ENCODE data around the gene PIK3C2A.
"Not testable (repeated sequence)": the region's sequence is repeated elsewhere in the genome, so short reads cannot be mapped to it uniquely, and the experiment has no call there.

Gene PIK3C2A

GRCh38 chr11:17252704-17253103 is 44.9 kb upstream of the PIK3C2A start:
- no peak overlapping the region for H3K27ac ChIP-seq (ENCODE audit: low read depth, low read length)
- H3K36me3 ChIP-seq (ENCODE audit: low read length) = no peaks in the 10 kb centered on the region
- TF ChIP-seq EZH2phosphoT487 (conservative IDR thresholded peaks at IDR 0.05; ENCODE audit: low read length) = no peak
- TF ChIP-seq, protein P1, sequence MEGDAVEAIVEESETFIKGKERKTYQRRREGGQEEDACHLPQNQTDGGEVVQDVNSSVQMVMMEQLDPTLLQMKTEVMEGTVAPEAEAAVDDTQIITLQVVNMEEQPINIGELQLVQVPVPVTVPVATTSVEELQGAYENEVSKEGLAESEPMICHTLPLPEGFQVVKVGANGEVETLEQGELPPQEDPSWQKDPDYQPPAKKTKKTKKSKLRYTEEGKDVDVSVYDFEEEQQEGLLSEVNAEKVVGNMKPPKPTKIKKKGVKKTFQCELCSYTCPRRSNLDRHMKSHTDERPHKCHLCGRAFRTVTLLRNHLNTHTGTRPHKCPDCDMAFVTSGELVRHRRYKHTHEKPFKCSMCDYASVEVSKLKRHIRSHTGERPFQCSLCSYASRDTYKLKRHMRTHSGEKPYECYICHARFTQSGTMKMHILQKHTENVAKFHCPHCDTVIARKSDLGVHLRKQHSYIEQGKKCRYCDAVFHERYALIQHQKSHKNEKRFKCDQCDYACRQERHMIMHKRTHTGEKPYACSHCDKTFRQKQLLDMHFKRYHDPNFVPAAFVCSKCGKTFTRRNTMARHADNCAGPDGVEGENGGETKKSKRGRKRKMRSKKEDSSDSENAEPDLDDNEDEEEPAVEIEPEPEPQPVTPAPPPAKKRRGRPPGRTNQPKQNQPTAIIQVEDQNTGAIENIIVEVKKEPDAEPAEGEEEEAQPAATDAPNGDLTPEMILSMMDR (IDR thresholded peaks at IDR 0.05; ENCODE audit: insufficient read depth, low read length, poor library complexity, severe bottlenecking) = no peak
- no peaks in the 10 kb centered on the region for H4K20me1 ChIP-seq (ENCODE audit: low read depth, low read length)
- no peak overlapping the region for H3K4me2 ChIP-seq (ENCODE audit: low read depth, low read length, poor library complexity, severe bottlenecking)
- H3K4me3 ChIP-seq (ENCODE audit: insufficient read depth, low read length, poor library complexity, severe bottlenecking) = no peak overlapping the region
- no peaks in the 10 kb centered on the region for H3K27me3 ChIP-seq (ENCODE audit: low read length)
- H3K9ac ChIP-seq (ENCODE audit: low read length) = no peak overlapping the region
- no peaks in the 10 kb centered on the region for H3K79me2 ChIP-seq (ENCODE audit: insufficient read depth, low read length)
- no peaks in the 10 kb centered on the region for H3K9me2 ChIP-seq (replicated peaks; ENCODE audit: insufficient read depth, low read length)
- H3F3A ChIP-seq (ENCODE audit: insufficient read depth) = no peaks in the 10 kb centered on the region
- H3K9me3 ChIP-seq (ENCODE audit: insufficient read depth, low read length) = no peaks in the 10 kb centered on the region
- H2AFZ ChIP-seq (ENCODE audit: low read depth, low read length, severe bottlenecking) = no peak overlapping the region

GRCh38 chr11:17250561-17251350 is 43.0 kb upstream of the PIK3C2A start:
- Histone ChIP-seq H3K4me3 (ENCODE audit: insufficient read depth, low read length, poor library complexity, severe bottlenecking) (no peak overlapping the region), H3F3A (ENCODE audit: insufficient read depth) (no peaks in the 10 kb centered on the region), H3K27me3 (ENCODE audit: low read length) (no peaks in the 10 kb centered on the region), H4K20me1 (ENCODE audit: low read depth, low read length) (no peaks in the 10 kb centered on the region), H3K36me3 (ENCODE audit: low read length) (no peaks in the 10 kb centered on the region), H3K9me2 (replicated peaks; ENCODE audit: insufficient read depth, low read length) (no peaks in the 10 kb centered on the region), H3K9me3 (ENCODE audit: insufficient read depth, low read length) (no peaks in the 10 kb centered on the region), H3K4me2 (ENCODE audit: low read depth, low read length, poor library complexity, severe bottlenecking) (no peak overlapping the region), H3K9ac (ENCODE audit: low read length) (no peak overlapping the region), H2AFZ (ENCODE audit: low read depth, low read length, severe bottlenecking) (no peak overlapping the region), H3K27ac (ENCODE audit: low read depth, low read length) (no peak overlapping the region), H3K79me2 (ENCODE audit: insufficient read depth, low read length) (no peaks in the 10 kb centered on the region)
- TF ChIP-seq EZH2phosphoT487 (conservative IDR thresholded peaks at IDR 0.05; ENCODE audit: low read length) = no peak
- TF ChIP-seq, protein P1 (IDR thresholded peaks at IDR 0.05; ENCODE audit: insufficient read depth, low read length, poor library complexity, severe bottlenecking) = no peak

DNA sequence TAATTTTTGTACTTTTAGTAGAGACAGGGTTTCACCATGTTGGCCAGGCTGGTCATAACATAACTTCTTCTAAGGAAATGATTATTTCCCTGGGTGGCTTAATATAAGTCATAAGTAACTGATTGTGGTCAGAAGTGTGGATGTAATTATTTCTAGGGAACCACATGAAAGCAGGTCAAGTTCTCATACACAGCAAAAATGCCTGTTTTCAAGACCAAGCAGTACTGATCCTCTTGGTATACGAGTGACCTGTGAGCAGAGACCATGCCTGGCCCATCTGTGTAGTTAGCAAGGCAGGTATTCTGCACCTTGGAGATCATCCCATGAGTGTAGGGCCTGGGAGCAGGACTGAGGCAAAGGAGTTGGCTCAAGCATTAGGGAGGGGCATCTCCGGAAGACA is 36.3 kb upstream of the PIK3C2A start:
- Histone ChIP-seq H3K36me3 (ENCODE audit: low read length) (no peaks in the 10 kb centered on the region), H3K4me3 (ENCODE audit: insufficient read depth, low read length, poor library complexity, severe bottlenecking) (no peak overlapping the region), H3K9me3 (ENCODE audit: insufficient read depth, low read length) (no peaks in the 10 kb centered on the region), H3F3A (ENCODE audit: insufficient read depth) (no peaks in the 10 kb centered on the region), H3K9me2 (replicated peaks; ENCODE audit: insufficient read depth, low read length) (no peaks in the 10 kb centered on the region), H3K27ac (ENCODE audit: low read depth, low read length) (no peak overlapping the region), H3K79me2 (ENCODE audit: insufficient read depth, low read length) (no peaks in the 10 kb centered on the region), H3K4me2 (ENCODE audit: low read depth, low read length, poor library complexity, severe bottlenecking) (no peak overlapping the region), H4K20me1 (ENCODE audit: low read depth, low read length) (no peaks in the 10 kb centered on the region), H2AFZ (ENCODE audit: low read depth, low read length, severe bottlenecking) (no peak overlapping the region), H3K9ac (ENCODE audit: low read length) (no peak overlapping the region), H3K27me3 (ENCODE audit: low read length) (no peaks in the 10 kb centered on the region)
- TF ChIP-seq, protein P1 (IDR thresholded peaks at IDR 0.05; ENCODE audit: insufficient read depth, low read length, poor library complexity, severe bottlenecking) = no peak
- TF ChIP-seq EZH2phosphoT487 (conservative IDR thresholded peaks at IDR 0.05; ENCODE audit: low read length) = no peak

GRCh38 chr11:17242954-17243353 is 35.2 kb upstream of the PIK3C2A start:
- not testable (repeated sequence) for H3K27ac ChIP-seq (ENCODE audit: low read depth, low read length); H4K20me1 ChIP-seq (ENCODE audit: low read depth, low read length); H2AFZ ChIP-seq (ENCODE audit: low read depth, low read length, severe bottlenecking); H3F3A ChIP-seq (ENCODE audit: insufficient read depth); H3K9ac ChIP-seq (ENCODE audit: low read length); H3K27me3 ChIP-seq (ENCODE audit: low read length); H3K9me3 ChIP-seq (ENCODE audit: insufficient read depth, low read length); H3K4me3 ChIP-seq (ENCODE audit: insufficient read depth, low read length, poor library complexity, severe bottlenecking); H3K9me2 ChIP-seq (replicated peaks; ENCODE audit: insufficient read depth, low read length); H3K36me3 ChIP-seq (ENCODE audit: low read length); H3K79me2 ChIP-seq (ENCODE audit: insufficient read depth, low read length); H3K4me2 ChIP-seq (ENCODE audit: low read depth, low read length, poor library complexity, severe bottlenecking)
